ENCODE results near the gene MRPL43. TPM values are rescaled to one million over a fixed set of nuclear protein-coding genes. Genes with fewer than 3 reads are reported as not detected.

MRPL43 gene
- total and polyA plus RNA-seq, 10 of the 15 experiments (the other 5 are each of a cell fraction or from before 2014, with no cell fraction given): 16.6 to 108 (median 65.1) TPM

GRCh38 chr10:100987685-100988049 is 370 bp upstream of the MRPL43 start (continued):
- TF ChIP-seq CTCF (IDR thresholded peaks at IDR 0.05 in 2 of 3, conservative IDR thresholded peaks at IDR 0.05 in 1 of 3; ENCODE audit: control insufficient read depth in 2 of 3, extremely low read depth in 1 of 3, insufficient read depth in 1 of 3, low read depth in 3 of 3, low read length in 3 of 3) (no peak), SIN3A (IDR thresholded peaks at IDR 0.05; ENCODE audit: low read depth, low read length) (peak; percentile 40; the same call in 1 of the 2 replicates), CBX3 (IDR thresholded peaks at IDR 0.05; ENCODE audit: borderline replicate concordance, low read depth) (no peak), MTA2 (IDR thresholded peaks at IDR 0.05; ENCODE audit: low read depth) (peak; percentile 51), TAF1 (IDR thresholded peaks at IDR 0.05; ENCODE audit: borderline replicate concordance, low read depth, low read length) (no peak)

- H4K20me1 ChIP-seq (ENCODE audit: control insufficient read depth, insufficient read depth): no peaks in the 10 kb centered on the region
- peak overlapping the region; percentile 86 for H3K9ac ChIP-seq (ENCODE audit: control insufficient read depth, insufficient read depth, low read length)
- no peak overlapping the region for H3K27ac ChIP-seq (ENCODE audit: control insufficient read depth, insufficient read depth)
- RAD21 ChIA-PET (ENCODE audit: unreplicated experiment): no interaction called here
- H3K9me3 ChIP-seq (replicated peaks; ENCODE audit: control insufficient read depth, insufficient read depth, low read length): no peaks in the 10 kb centered on the region
- H3K4me1 ChIP-seq (ENCODE audit: control insufficient read depth, insufficient read depth, low read length): peaks cover 16% of the 10 kb centered on the region
- peaks cover 37% of the 10 kb centered on the region for H3K79me2 ChIP-seq (ENCODE audit: control insufficient read depth, insufficient read depth, low read length)
- DNase-seq (ENCODE audit: low read depth, low spot score) (no peak), ATAC-seq (no peak), FAIRE-seq (no peak)
- H3K4me2 ChIP-seq (ENCODE audit: control insufficient read depth, insufficient read depth): peak overlapping the region; percentile 100
- intact Hi-C loops (cut with micrococcal nuclease; ENCODE audit: unreplicated experiment): no loop called here
- BruUV-seq (replicated peaks): TSS peak; percentile 84
- POLR2A ChIA-PET: interaction anchor here (2.8 kb wide), 1 partner anchor 11 kb away, joined by 23 read pairs; the partner anchor contains the start of gene LZTS2
- WGBS (ENCODE audit: insufficient coverage, insufficient replicate concordance, low lambda C conversion rate, missing lambda C conversion rate): 9% methylated on average over 17 of the region's 17 CpGs
- peak overlapping the region; percentile 99 for H2AFZ ChIP-seq (ENCODE audit: control insufficient read depth, low read depth, low read length)
- H3K27me3 ChIP-seq (replicated peaks in 1 of 2; ENCODE audit: control insufficient read depth in 2 of 2, insufficient read depth in 2 of 2, low read length in 1 of 2): no peaks in the 10 kb centered on the region
- SMC1A ChIA-PET (ENCODE audit: uncharacterized antibody, unreplicated experiment): interaction anchor here (1.2 kb wide), 1 partner anchor 11 kb away, joined by 5 read pairs; no protein-coding TSS in a partner anchor
- H3K4me3 ChIP-seq: peak overlapping the region; percentile 98
- H3K36me3 ChIP-seq (ENCODE audit: control insufficient read depth in 2 of 2, insufficient read depth in 2 of 2, low read length in 1 of 2): peaks cover 9 to 14% of the 10 kb centered on the region in 2 experiments; a peak in 3 of 4 replicates
- TF ChIP-seq PRDM15 (CRISPR knock-in tag; IDR thresholded peaks at IDR 0.05) (no peak), MLLT1 (IDR thresholded peaks at IDR 0.05) (peak; percentile 54), HDGF (IDR thresholded peaks at IDR 0.05) (0 out of 2 replicates have a peak, but pooled peaks have one; percentile 27)
- in situ Hi-C loops (cut with MboI): no loop called here
- CTCF ChIA-PET: interaction anchor here (0.6 to 5.5 kb wide), 6 partner anchors 10 to 417 kb away, joined by 3 to 42 read pairs (median 3); partner anchors contain the start of gene LZTS2
These were observed 710 bp downstream of the MRPL43 start for GRCh38 chr10:100986623-100986951.

All from GM12878 (cell line).